Endothelial cell of umbilical vein (primary cell): ENCODE results near the gene SS18L1. TPM values are rescaled to one million over a fixed set of nuclear protein-coding genes. Genes with fewer than 3 reads are reported as not detected.

Source experiments
- BruUV-seq: library from RNA; stranded (reverse); fragments of 400-500 nt; replicated peaks from 2 replicates; lab custom pipeline; 2021; lab: Mats Ljungman, UMichigan
- CTCF ChIA-PET: fragments of 300-600, 350-600 bp; sonication (Branson Sonifier 250); formaldehyde crosslinking; loops from one replicate; lab custom pipeline; 2021; ENCODE audit warnings: antibody characterized with exemption, inconsistent platforms; lab: Charles Lee
- POLR2A ChIA-PET: fragments of 300-600, 350-600 bp; sonication (Branson Sonifier 250); formaldehyde crosslinking; loops from one replicate; lab custom pipeline; 2021; ENCODE audit warnings: antibody characterized with exemption, inconsistent platforms; lab: Charles Lee
- DNase-seq: peaks from one replicate; pipeline ENCODE4 v3.0.0-alpha.2; 2011; ENCODE audit warnings: low read depth, low spot score
- FAIRE-seq: peaks from 2 replicates; lab custom pipeline; 2011; peaks lifted over from hg19 to GRCh38; lab: Jason Lieb, UNC
- H2AFZ ChIP-seq: 2 replicates; pipeline ENCODE4 v1.6.0; 2012; ENCODE audit warnings: low read depth, low read length, control low read depth, inconsistent platforms
- H3K27ac ChIP-seq: 2 replicates; pipeline ENCODE4 v1.5.1; 2011; ENCODE audit warnings: low read depth, mild to moderate bottlenecking, control low read depth, low read length, moderate library complexity; ENCODE audit not compliant: insufficient read depth
- H3K27me3 ChIP-seq, 2 experiments: 2 replicates each; pipeline versions ENCODE4 v1.6.0 to v1.6.1; 2011; ENCODE audit warnings: low read length in 2 of 2, mixed read lengths in 1 of 2; ENCODE audit not compliant: control insufficient read depth in 2 of 2, insufficient read depth in 2 of 2
- H3K36me3 ChIP-seq, 2 experiments: 2 replicates in 1 of 2; 3 replicates in 1 of 2; pipeline ENCODE4 v1.5.1; 2011; ENCODE audit warnings: low read length in 2 of 2, mild to moderate bottlenecking in 1 of 2, moderate library complexity in 1 of 2; ENCODE audit not compliant: control insufficient read depth in 2 of 2, insufficient read depth in 2 of 2; ENCODE audit errors: extremely low read depth in 1 of 2
- H3K4me1 ChIP-seq: 3 replicates; pipeline ENCODE4 v1.5.1; 2011; ENCODE audit warnings: mild to moderate bottlenecking, low read length; ENCODE audit not compliant: control insufficient read depth, insufficient read depth; ENCODE audit errors: extremely low read depth
- H3K4me2 ChIP-seq: 2 replicates; pipeline ENCODE4 v1.6.1; 2011; ENCODE audit warnings: low read length, control low read depth, mixed read lengths; ENCODE audit not compliant: insufficient read depth
- H3K4me3 ChIP-seq, 3 experiments: fragments of 200-600 bp in 1 of 3; sonication (generic), shearing (Covaris generic) in 1 of 3; replicated peaks in 1 of 3; 2 replicates each; pipeline ENCODE4 v1.5.1; 2011 to 2016; ENCODE audit warnings: control low read depth in 3 of 3, low read length in 3 of 3, mild to moderate bottlenecking in 2 of 3, inconsistent platforms in 1 of 3, low read depth in 1 of 3, moderate library complexity in 1 of 3; ENCODE audit not compliant: insufficient read depth in 1 of 3
- H3K79me2 ChIP-seq: 2 replicates; pipeline ENCODE4 v1.6.0; 2012; ENCODE audit warnings: low read length, inconsistent platforms; ENCODE audit not compliant: control insufficient read depth, insufficient read depth
- H3K9ac ChIP-seq: replicated peaks from 2 replicates; pipeline ENCODE3; 2011; ENCODE audit warnings: low read length, control low read depth; ENCODE audit not compliant: insufficient read depth; ENCODE audit errors: extremely low read depth
- H3K9me1 ChIP-seq: replicated peaks from 3 replicates; pipeline ENCODE4 v1.6.0; 2011; ENCODE audit warnings: mild to moderate bottlenecking, low read length; ENCODE audit not compliant: control insufficient read depth, insufficient read depth; ENCODE audit errors: extremely low read depth
- H3K9me3 ChIP-seq: replicated peaks from 2 replicates; pipeline ENCODE4 v1.5.1; 2012; ENCODE audit warnings: low read length, inconsistent platforms; ENCODE audit not compliant: control insufficient read depth, insufficient read depth
- H4K20me1 ChIP-seq: replicated peaks from 2 replicates; pipeline ENCODE3; 2011; ENCODE audit warnings: mild to moderate bottlenecking, low read length; ENCODE audit not compliant: control insufficient read depth, insufficient read depth; ENCODE audit errors: extremely low read depth
- CTCF ChIP-seq, 2 donors: IDR thresholded peaks; 1 replicate in 1 of 2; 2 replicates in 1 of 2; pipeline ENCODE4 v1.5.1; 2011; ENCODE audit warnings: low read length in 2 of 2, mild to moderate bottlenecking in 2 of 2, moderate library complexity in 2 of 2, control low read depth in 1 of 2, inconsistent platforms in 1 of 2, low read depth in 1 of 2; ENCODE audit not compliant: insufficient read depth in 1 of 2; ENCODE audit errors: extremely low read depth in 1 of 2
- EZH2 ChIP-seq: IDR thresholded peaks from 2 replicates; pipeline ENCODE4 v1.6.1; 2012; ENCODE audit warnings: borderline replicate concordance, low read depth, mild to moderate bottlenecking, moderate library complexity, low read length, inconsistent platforms; ENCODE audit not compliant: severe bottlenecking
- FOS ChIP-seq: IDR thresholded peaks from 2 replicates; pipeline ENCODE4 v1.6.1; 2011; ENCODE audit warnings: mild to moderate bottlenecking, low read length, moderate library complexity, borderline replicate concordance; ENCODE audit not compliant: insufficient read depth
- GATA2 ChIP-seq: IDR thresholded peaks from 2 replicates; pipeline ENCODE4 v1.7.0; 2011; ENCODE audit warnings: low read depth, mild to moderate bottlenecking, moderate library complexity, mixed read lengths, low read length; ENCODE audit not compliant: insufficient read length, insufficient read depth
- JUN ChIP-seq: IDR thresholded peaks from 2 replicates; pipeline ENCODE4 v1.6.1; 2011; ENCODE audit warnings: borderline replicate concordance, low read depth; ENCODE audit not compliant: insufficient read length, insufficient read depth
- MYC ChIP-seq: IDR thresholded peaks from one replicate; pipeline ENCODE4 v1.6.1; 2011; ENCODE audit warnings: mild to moderate bottlenecking, low read depth, low read length
- POLR2A ChIP-seq: IDR thresholded peaks from 2 replicates; pipeline ENCODE4 v1.6.1; 2012; ENCODE audit warnings: low read depth, mild to moderate bottlenecking, control low read depth, low read length
- POLR2AphosphoS5 ChIP-seq: IDR thresholded peaks from 2 replicates; pipeline ENCODE4 v1.6.1; 2012; ENCODE audit warnings: low read depth, mild to moderate bottlenecking, control low read depth, low read length, moderate library complexity; ENCODE audit not compliant: insufficient read depth
- dilution Hi-C: fragments of 300-500 bp; cut with MboI; formaldehyde crosslinking; loops from one replicate; pipeline ENCODE4 v1.15.0; 2019; ENCODE audit warnings: low sequenced_read_pairs; ENCODE audit not compliant: extremely low pct_ligation_motif_present
- intact Hi-C: fragments of 100-400 bp; cut with micrococcal nuclease; formaldehyde crosslinking; loops from one replicate; pipeline ENCODE4 v1.10.0; 2022
- polyA plus RNA-seq, 4 experiments: library from polyadenylated mRNA; depleted of rRNA in 3 of 4; stranded (reverse) in 3 of 4; unstranded in 1 of 4; fragments of >200 nt; gene quantifications; 2 replicates each; pipeline versions ENCODE4 v1.2.1 to v1.2.3, GENCODE V29; 2011 to 2012; ENCODE audit warnings: missing spikeins in 1 of 4
- total RNA-seq: library from RNA; stranded (reverse); gene quantifications from 2 replicates; pipeline ENCODE4 v1.2.3, GENCODE V29; 2021
- TF ChIP-seq, protein P1 (sequence below): IDR thresholded peaks from 2 replicates; pipeline ENCODE4 v1.6.1; 2011; ENCODE audit not compliant: insufficient read depth, insufficient read length

Gene SS18L1
- total and polyA plus RNA-seq, 2 donors (not counting 3 experiments of a cell fraction or from before 2014, with no cell fraction given): 15.4 to 21.7 TPM

GRCh38 chr20:62231292-62231691 is 87.7 kb downstream of the SS18L1 start:
- no peak overlapping the region for H3K4me3 ChIP-seq
- H3K9me3 ChIP-seq: no peaks in the 10 kb centered on the region
- no peak overlapping the region for H3K27ac ChIP-seq
- ChIA-PET POLR2A (no interaction called here), CTCF (no interaction called here)
- BruUV-seq: no TSS peak
- no peak overlapping the region for H2AFZ ChIP-seq
- H3K4me2 ChIP-seq: no peak overlapping the region
- H3K79me2 ChIP-seq: no peaks in the 10 kb centered on the region
- no peak for TF ChIP-seq FOS
- TF ChIP-seq MYC: no peak
- TF ChIP-seq EZH2: no peak
- TF ChIP-seq, protein P1, sequence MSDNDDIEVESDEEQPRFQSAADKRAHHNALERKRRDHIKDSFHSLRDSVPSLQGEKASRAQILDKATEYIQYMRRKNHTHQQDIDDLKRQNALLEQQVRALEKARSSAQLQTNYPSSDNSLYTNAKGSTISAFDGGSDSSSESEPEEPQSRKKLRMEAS: no peak
- no peak for TF ChIP-seq POLR2AphosphoS5
- no peak for TF ChIP-seq GATA2
- no peak for TF ChIP-seq POLR2A
- no peak for TF ChIP-seq CTCF (IDR thresholded peaks at IDR 0.05; ENCODE audit: extremely low read depth in 1 of 2, insufficient read depth in 1 of 2, low read depth in 1 of 2, low read length in 2 of 2)
- TF ChIP-seq JUN: no peak
- intact Hi-C loops (no loop called here), dilution Hi-C loops (no loop called here)
- no peaks in the 10 kb centered on the region for H3K36me3 ChIP-seq
- H3K9ac ChIP-seq: no peak overlapping the region
- FAIRE-seq (no peak), DNase-seq (no peak)
- no peaks in the 10 kb centered on the region for H4K20me1 ChIP-seq
- no peaks in the 10 kb centered on the region for H3K27me3 ChIP-seq
- no peaks in the 10 kb centered on the region for H3K4me1 ChIP-seq
- H3K9me1 ChIP-seq: no peaks in the 10 kb centered on the region

Other genes with a start within 250 kb of the SS18L1 start
- gene TAF4, start 77.9 kb upstream of the SS18L1 start, total RNA-seq: 15.2 and 19.5 TPM in 2 replicates
- 5.8 and 6.1 TPM in 2 replicates for gene TAF4, start 77.9 kb upstream of the SS18L1 start, polyA plus RNA-seq
- 31.1 and 34.0 TPM in 2 replicates for gene LSM14B, start 21.3 kb upstream of the SS18L1 start, total RNA-seq
- gene LSM14B, start 21.3 kb upstream of the SS18L1 start, polyA plus RNA-seq: 32.5 and 37.0 TPM in 2 replicates
- gene PSMA7, start 375 bp upstream of the SS18L1 start, total RNA-seq: 389 and 393 TPM in 2 replicates
- gene PSMA7, start 375 bp upstream of the SS18L1 start, polyA plus RNA-seq: 783 and 826 TPM in 2 replicates
- gene MTG2, start 39.3 kb downstream of the SS18L1 start, total RNA-seq: 22.1 and 31.6 TPM in 2 replicates
- 19.9 and 22.2 TPM in 2 replicates for gene MTG2, start 39.3 kb downstream of the SS18L1 start, polyA plus RNA-seq
- not detected in 2 replicates for gene HRH3, start 76.5 kb downstream of the SS18L1 start, total RNA-seq
- not detected in 2 replicates for gene HRH3, start 76.5 kb downstream of the SS18L1 start, polyA plus RNA-seq
- 32.7 and 33.0 TPM in 2 replicates for gene OSBPL2, start 94.8 kb downstream of the SS18L1 start, total RNA-seq
- 10.5 and 13.1 TPM in 2 replicates for gene OSBPL2, start 94.8 kb downstream of the SS18L1 start, polyA plus RNA-seq
- 144 and 154 TPM in 2 replicates for gene ADRM1, start 159.2 kb downstream of the SS18L1 start, total RNA-seq
- 179 and 249 TPM in 2 replicates for gene ADRM1, start 159.2 kb downstream of the SS18L1 start, polyA plus RNA-seq
- 138 and 145 TPM in 2 replicates for gene LAMA5, start 223.5 kb downstream of the SS18L1 start, total RNA-seq
- gene LAMA5, start 223.5 kb downstream of the SS18L1 start, polyA plus RNA-seq: 24.0 and 27.2 TPM in 2 replicates
- 1,627 and 1,644 TPM in 2 replicates for gene RPS21, start 243.3 kb downstream of the SS18L1 start, total RNA-seq
- gene RPS21, start 243.3 kb downstream of the SS18L1 start, polyA plus RNA-seq: 6,186 and 7,710 TPM in 2 replicates